Stimulated activated effector memory CD8-positive, alpha-beta T cell treated with anti-CD3 and anti-CD28 coated beads, Interleukin-12 subunit alpha, Interleukin-12 subunit beta, amount 100 ng/mL, for 72 hours (primary cell): ENCODE measurements around the gene CETP.
A peak's percentile ranks its signal among the peaks of the same experiment; 100 is the strongest.

Experiments used
- ATAC-seq: fragments of 150-1000 bp; cut with Tn5 transposase; 2 replicates; pipeline ENCODE4 v1.10.0; 2021
- DNase-seq, 2 donors: peaks; one replicate each; pipeline ENCODE4 v3.0.0; 2021 to 2022; ENCODE audit warnings: low spot score in 2 of 2
- H3K27ac Mint-ChIP-seq: one replicate; pipeline ENCODE4 v1.8.0; 2022; ENCODE audit warnings: mild to moderate bottlenecking, mixed read lengths
- H3K36me3 Mint-ChIP-seq: one replicate; pipeline ENCODE4 v1.8.0; 2022; ENCODE audit warnings: mild to moderate bottlenecking, mixed read lengths
- H3K4me1 Mint-ChIP-seq: one replicate; pipeline ENCODE4 v1.8.0; 2022; ENCODE audit warnings: mixed read lengths
- H3K4me3 Mint-ChIP-seq: one replicate; pipeline ENCODE4 v1.8.0; 2022; ENCODE audit warnings: mild to moderate bottlenecking, mixed read lengths
- H3K9me3 Mint-ChIP-seq: one replicate; pipeline ENCODE4 v1.8.0; 2022; ENCODE audit warnings: mixed read lengths

The CETP gene

GRCh38 chr16:57023541-57024249 lies 61.9 kb downstream of the CETP start:
- Mint-ChIP-seq H3K4me3 (peak overlapping the region; percentile 50), H3K4me1 (peaks cover 90% of the 10 kb centered on the region), H3K36me3 (peaks cover 83% of the 10 kb centered on the region), H3K27ac (peak overlapping the region; percentile 84), H3K9me3 (no peaks in the 10 kb centered on the region)
- DNase-seq (peak in 1 of 2 donors; percentile 79), ATAC-seq (peak; percentile 77)

GRCh38 chr16:57024894-57025680 lies 63.3 kb downstream of the CETP start:
- H3K4me3 Mint-ChIP-seq, result no peak overlapping the region
- H3K36me3 Mint-ChIP-seq, result peaks cover 74% of the 10 kb centered on the region
- H3K4me1 Mint-ChIP-seq, result peaks cover 95% of the 10 kb centered on the region
- peak overlapping the region; percentile 84 for H3K27ac Mint-ChIP-seq
- no peak for DNase-seq
- ATAC-seq, result no peak
- H3K9me3 Mint-ChIP-seq, result peaks cover 1% of the 10 kb centered on the region

- Mint-ChIP-seq H3K4me1 (peaks cover 91% of the 10 kb centered on the region), H3K4me3 (no peak overlapping the region), H3K27ac (peak overlapping the region; percentile 84), H3K9me3 (peaks cover 3% of the 10 kb centered on the region), H3K36me3 (peaks cover 74% of the 10 kb centered on the region)
- DNase-seq (no peak), ATAC-seq (no peak)
These were observed 64.4 kb downstream of the CETP start for GRCh38 chr16:57025941-57026777.

GRCh38 chr16:57026778-57027062 lies 65.0 kb downstream of the CETP start:
- no peak overlapping the region for H3K4me3 Mint-ChIP-seq
- no peak for DNase-seq
- H3K27ac Mint-ChIP-seq, result peak overlapping the region; percentile 84
- peaks cover 74% of the 10 kb centered on the region for H3K36me3 Mint-ChIP-seq
- ATAC-seq, result no peak
- peaks cover 91% of the 10 kb centered on the region for H3K4me1 Mint-ChIP-seq
- H3K9me3 Mint-ChIP-seq, result peaks cover 3% of the 10 kb centered on the region

GRCh38 chr16:57027067-57027466 lies 65.3 kb downstream of the CETP start:
- no peak for ATAC-seq
- DNase-seq, result no peak
- H3K27ac Mint-ChIP-seq, result peak overlapping the region; percentile 84
- H3K9me3 Mint-ChIP-seq, result peaks cover 3% of the 10 kb centered on the region
- H3K4me1 Mint-ChIP-seq, result peaks cover 87% of the 10 kb centered on the region
- peaks cover 74% of the 10 kb centered on the region for H3K36me3 Mint-ChIP-seq
- no peak overlapping the region for H3K4me3 Mint-ChIP-seq

- no peak overlapping the region for H3K4me3 Mint-ChIP-seq
- H3K9me3 Mint-ChIP-seq, result peaks cover 3% of the 10 kb centered on the region
- peak overlapping the region; percentile 84 for H3K27ac Mint-ChIP-seq
- DNase-seq (no peak), ATAC-seq (no peak)
- H3K36me3 Mint-ChIP-seq, result peaks cover 75% of the 10 kb centered on the region
- peaks cover 81% of the 10 kb centered on the region for H3K4me1 Mint-ChIP-seq
These were observed 66.3 kb downstream of the CETP start for GRCh38 chr16:57028086-57028485.

GRCh38 chr16:57029161-57030160 lies 67.7 kb downstream of the CETP start:
- Mint-ChIP-seq H3K27ac (peak overlapping the region; percentile 87), H3K4me1 (peaks cover 81% of the 10 kb centered on the region), H3K9me3 (peaks cover 3% of the 10 kb centered on the region), H3K4me3 (no peak overlapping the region), H3K36me3 (peaks cover 76% of the 10 kb centered on the region)
- DNase-seq (no peak), ATAC-seq (peak; percentile 77)

- Mint-ChIP-seq H3K4me3 (no peak overlapping the region), H3K4me1 (peaks cover 82% of the 10 kb centered on the region), H3K27ac (peak overlapping the region; percentile 87), H3K36me3 (peaks cover 78% of the 10 kb centered on the region), H3K9me3 (peaks cover 3% of the 10 kb centered on the region)
- DNase-seq, result no peak
- ATAC-seq, result no peak
These were observed 68.7 kb downstream of the CETP start for GRCh38 chr16:57030346-57030902.

- DNase-seq (no peak), ATAC-seq (no peak)
- Mint-ChIP-seq H3K4me3 (no peak overlapping the region), H3K27ac (peak overlapping the region; percentile 87), H3K4me1 (peaks cover 85% of the 10 kb centered on the region), H3K9me3 (peaks cover 3% of the 10 kb centered on the region), H3K36me3 (peaks cover 74% of the 10 kb centered on the region)
These were observed 69.4 kb downstream of the CETP start for GRCh38 chr16:57031156-57031555.

- ATAC-seq (no peak), DNase-seq (no peak)
- Mint-ChIP-seq H3K27ac (peak overlapping the region; percentile 97), H3K4me1 (peaks cover 85% of the 10 kb centered on the region), H3K4me3 (no peak overlapping the region), H3K9me3 (peaks cover 3% of the 10 kb centered on the region), H3K36me3 (peaks cover 66% of the 10 kb centered on the region)
These were observed 70.6 kb downstream of the CETP start for GRCh38 chr16:57032346-57032745.

GRCh38 chr16:57032931-57033330 lies 71.2 kb downstream of the CETP start:
- Mint-ChIP-seq H3K9me3 (peaks cover 3% of the 10 kb centered on the region), H3K4me1 (peaks cover 86% of the 10 kb centered on the region), H3K27ac (peak overlapping the region; percentile 97), H3K4me3 (no peak overlapping the region), H3K36me3 (peaks cover 71% of the 10 kb centered on the region)
- no peak for ATAC-seq
- no peak for DNase-seq
